IMR-90 (cell line): ENCODE measurements around the gene SLAMF6. TPM values are rescaled to one million over a fixed set of nuclear protein-coding genes. Genes with fewer than 3 reads are reported as not detected.

ENCODE experiments used
- ATAC-seq: fragments of 200-7000 bp; cut with Tn5 transposase; 2 replicates; pipeline ENCODE4 v1.9.1; 2020; ENCODE audit warnings: low read depth, mild to moderate bottlenecking, moderate library complexity
- BruUV-seq: library from RNA; stranded (reverse); fragments of 400-500 nt; replicated peaks from 2 replicates; lab custom pipeline; 2021; lab: Mats Ljungman, UMichigan
- CTCF ChIA-PET: fragments of 300-600 bp; formaldehyde crosslinking; extraction: SDS; loops from one replicate; lab custom pipeline; 2021; ENCODE audit warnings: antibody characterized with exemption; lab: Yijun Ruan, JAX
- POLR2A ChIA-PET: fragments of 300-600 bp; sonication (Branson Sonifier 250); formaldehyde crosslinking; loops from one replicate; lab custom pipeline; 2022; ENCODE audit warnings: antibody characterized with exemption; ENCODE audit not compliant: unreplicated experiment; lab: Charles Lee
- DNase-seq: peaks from one replicate; pipeline ENCODE4 v3.0.0; 2013
- H2AFZ ChIP-seq: replicated peaks from 2 replicates; pipeline ENCODE3; 2013; ENCODE audit warnings: low read length, mild to moderate bottlenecking; ENCODE audit not compliant: poor library complexity
- H2AK5ac ChIP-seq: 2 replicates; pipeline ENCODE4 v1.6.1; 2013; ENCODE audit warnings: low read depth, low read length, inconsistent platforms
- H2AK9ac ChIP-seq: replicated peaks from 2 replicates; pipeline ENCODE3; 2013; ENCODE audit warnings: mild to moderate bottlenecking, low read depth, low read length, moderate library complexity; ENCODE audit not compliant: poor library complexity
- H2BK120ac ChIP-seq: 2 replicates; pipeline ENCODE4 v1.6.1; 2013; ENCODE audit warnings: low read depth, low read length, inconsistent platforms
- H2BK15ac ChIP-seq: 3 replicates; pipeline ENCODE4 v1.6.1; 2013; ENCODE audit warnings: low read depth, low read length, inconsistent platforms
- H2BK20ac ChIP-seq: 2 replicates; pipeline ENCODE4 v1.6.1; 2013; ENCODE audit warnings: low read depth, mild to moderate bottlenecking, inconsistent platforms, low read length, moderate library complexity
- H2BK5ac ChIP-seq: 2 replicates; pipeline ENCODE4 v1.6.1; 2013; ENCODE audit warnings: mild to moderate bottlenecking, low read depth, low read length, inconsistent platforms; ENCODE audit not compliant: poor library complexity, severe bottlenecking
- H3K14ac ChIP-seq: replicated peaks from 2 replicates; pipeline ENCODE4 v1.6.1; 2013; ENCODE audit warnings: low read depth, low read length, inconsistent platforms
- H3K18ac ChIP-seq: 2 replicates; pipeline ENCODE4 v1.6.1; 2013; ENCODE audit warnings: low read depth, low read length, control low read depth
- H3K23ac ChIP-seq: 2 replicates; pipeline ENCODE4 v1.6.1; 2013; ENCODE audit warnings: low read depth, low read length, inconsistent platforms
- H3K27ac ChIP-seq: 2 replicates; pipeline ENCODE4 v1.5.1; 2013; ENCODE audit warnings: mild to moderate bottlenecking, control low read depth, low read length; ENCODE audit not compliant: insufficient read depth
- H3K27me3 ChIP-seq: 2 replicates; pipeline ENCODE4 v1.6.1; 2013; ENCODE audit warnings: low read length; ENCODE audit not compliant: control insufficient read depth, insufficient read depth
- H3K36me3 ChIP-seq: 2 replicates; pipeline ENCODE4 v1.6.1; 2013; ENCODE audit warnings: low read length, mixed read lengths; ENCODE audit not compliant: control insufficient read depth, insufficient read depth
- H3K4ac ChIP-seq: 2 replicates; pipeline ENCODE4 v1.6.1; 2013; ENCODE audit warnings: low read depth, low read length, inconsistent platforms
- H3K4me1 ChIP-seq: 2 replicates; pipeline ENCODE4 v1.6.1; 2013; ENCODE audit warnings: low read length, mixed read lengths; ENCODE audit not compliant: control insufficient read depth, insufficient read depth
- H3K4me2 ChIP-seq: 2 replicates; pipeline ENCODE4 v1.6.1; 2013; ENCODE audit warnings: low read depth, mild to moderate bottlenecking, control low read depth, low read length, moderate library complexity
- H3K4me3 ChIP-seq: 2 replicates; pipeline ENCODE4 v1.5.1; 2013; ENCODE audit warnings: low read depth, mild to moderate bottlenecking, control low read depth, low read length, moderate library complexity; ENCODE audit not compliant: insufficient read depth
- H3K56ac ChIP-seq: 2 replicates; pipeline ENCODE4 v1.6.1; 2013; ENCODE audit warnings: low read length, inconsistent platforms; ENCODE audit not compliant: insufficient read depth; ENCODE audit errors: extremely low read depth
- H3K79me1 ChIP-seq, 2 experiments: 2 replicates each; pipeline ENCODE4 v1.6.1; 2013; ENCODE audit warnings: low read length in 2 of 2, inconsistent platforms in 1 of 2, low read depth in 1 of 2
- H3K9ac ChIP-seq: 2 replicates; pipeline ENCODE4 v1.6.1; 2013; ENCODE audit warnings: low read depth, low read length, control low read depth
- H3K9me1 ChIP-seq: 2 replicates; pipeline ENCODE4 v1.6.1; 2013; ENCODE audit warnings: low read length, inconsistent platforms; ENCODE audit not compliant: insufficient read depth
- H3K9me3 ChIP-seq: 2 replicates; pipeline ENCODE4 v1.6.1; 2013; ENCODE audit warnings: low read length; ENCODE audit not compliant: control insufficient read depth, insufficient read depth
- H4K20me1 ChIP-seq: 2 replicates; pipeline ENCODE4 v1.6.1; 2013; ENCODE audit warnings: low read length, inconsistent platforms; ENCODE audit not compliant: insufficient read depth
- H4K5ac ChIP-seq: 2 replicates; pipeline ENCODE4 v1.6.1; 2013; ENCODE audit warnings: mild to moderate bottlenecking, low read depth, low read length, control low read depth
- H4K8ac ChIP-seq, 2 experiments: 2 replicates each; pipeline ENCODE4 v1.6.1; 2013; ENCODE audit warnings: low read depth in 2 of 2, low read length in 2 of 2, control low read depth in 1 of 2, inconsistent platforms in 1 of 2
- H4K91ac ChIP-seq: 2 replicates; pipeline ENCODE4 v1.6.1; 2013; ENCODE audit warnings: low read depth, low read length, inconsistent platforms; ENCODE audit not compliant: insufficient read depth
- RAD21 ChIP-seq: IDR thresholded peaks from 2 replicates; pipeline ENCODE4 v1.6.1; 2012; ENCODE audit warnings: low read length, improper control_type of control experiment
- RCOR1 ChIP-seq: IDR thresholded peaks from 2 replicates; pipeline ENCODE4 v1.6.1; 2012; ENCODE audit warnings: mild to moderate bottlenecking, low read length, improper control_type of control experiment; ENCODE audit not compliant: insufficient replicate concordance
- RFX5 ChIP-seq: IDR thresholded peaks from 2 replicates; pipeline ENCODE4 v1.8.0; 2012; ENCODE audit warnings: low read depth, mild to moderate bottlenecking, low read length, moderate library complexity
- WGBS, 2 experiments: methylation state at CpG; one replicate each; pipeline versions ENCODE4 v1.1.5 to v1.1.7; 2013; ENCODE audit warnings: missing lambda C conversion rate in 2 of 2; ENCODE audit not compliant: insufficient read length in 1 of 2; ENCODE audit errors: extremely low coverage in 2 of 2; 5-methylcytosine and 5-hydroxymethylcytosine counted together
- dilution Hi-C: fragments of 300-500 bp; cut with HindIII; formaldehyde crosslinking; loops from one replicate; pipeline ENCODE4 v1.14.3; 2018; ENCODE audit warnings: low sequenced_read_pairs; ENCODE audit not compliant: unreplicated experiment
- in situ Hi-C: fragments of 300-500 bp; cut with MboI; formaldehyde crosslinking; loops from 3 replicates; pipeline ENCODE4 v1.14.3; 2019; ENCODE audit warnings: low sequenced_read_pairs, inconsistent platforms, mixed read lengths
- intact Hi-C: fragments of 100-400 bp; cut with micrococcal nuclease; formaldehyde crosslinking; loops from 2 replicates; pipeline ENCODE4 v1.10.0; 2022
- polyA plus RNA-seq, 3 experiments: library from polyadenylated mRNA; depleted of rRNA; stranded (reverse); fragments of >200 nt; gene quantifications; 2 replicates each; pipeline ENCODE4 v1.2.3, GENCODE V29; 2012; ENCODE audit warnings: low replicate concordance in 1 of 3
- total RNA-seq: library from RNA; depleted of rRNA; stranded (reverse); fragments of >200 nt; gene quantifications from 2 replicates; pipeline ENCODE4 v1.2.3, GENCODE V29; 2012

Gene SLAMF6
- total and polyA plus RNA-seq, 2 of the 4 experiments (the other 2 are of a cell fraction) = not detected

GRCh38 chr1:160451859-160452232 lies 71.2 kb downstream of the SLAMF6 start:
- dilution Hi-C loops = no loop called here
- Histone ChIP-seq H2BK120ac (no peak overlapping the region), H3K4ac (no peak overlapping the region), H3K4me3 (no peak overlapping the region), H2AFZ (no peak overlapping the region), H3K9me1 (no peaks in the 10 kb centered on the region), H3K27me3 (no peaks in the 10 kb centered on the region), H3K36me3 (no peaks in the 10 kb centered on the region), H2BK15ac (no peak overlapping the region), H3K27ac (no peak overlapping the region), H4K20me1 (no peaks in the 10 kb centered on the region), H3K79me1 (no peaks in the 10 kb centered on the region), H3K4me2 (no peak overlapping the region), H3K18ac (no peak overlapping the region), H3K9me3 (no peaks in the 10 kb centered on the region), H4K8ac (no peak overlapping the region), H2AK9ac (no peak overlapping the region), H3K14ac (no peak overlapping the region), H2AK5ac (no peak overlapping the region), H3K4me1 (no peaks in the 10 kb centered on the region), H2BK20ac (no peak overlapping the region), H2BK5ac (no peak overlapping the region), H4K5ac (no peak overlapping the region), H3K56ac (no peak overlapping the region), H3K23ac (no peak overlapping the region), H3K9ac (no peak overlapping the region), H4K91ac (no peak overlapping the region)
- no CpG with 5 or more reads among the region's 1 CpG for WGBS, 2 experiments
- in situ Hi-C loops = no loop called here
- ChIA-PET POLR2A (no interaction called here), CTCF (no interaction called here)
- ATAC-seq (no peak), DNase-seq (no peak)
- no peak for TF ChIP-seq RFX5
- TF ChIP-seq RAD21 = no peak
- no peak for TF ChIP-seq RCOR1
- intact Hi-C loops = no loop called here
- BruUV-seq = no TSS peak
